GM23338 (cell line): ENCODE measurements around the gene FTO. TPM values are rescaled to one million over a fixed set of nuclear protein-coding genes. Genes with fewer than 3 reads are reported as not detected.

Source experiments
- ATAC-seq: fragments of 200-7000 bp; cut with Tn5 transposase; 3 replicates; pipeline ENCODE4 v1.9.1; 2020
- DNase-seq: peaks from one replicate; pipeline ENCODE4 v3.0.0-alpha.2; 2015; ENCODE audit warnings: low spot score
- H2AFZ ChIP-seq: fragments of 200-600 bp; sonication (generic); 2 replicates; pipeline ENCODE4 v1.8.0; 2016; ENCODE audit warnings: antibody characterized with exemption, mild to moderate bottlenecking, moderate library complexity
- H3F3A ChIP-seq: fragments of 200-600 bp; sonication (generic); replicated peaks from 2 replicates; pipeline ENCODE4 v1.8.0; 2017; ENCODE audit warnings: antibody characterized with exemption, mixed run types, low read depth
- H3K27ac ChIP-seq: fragments of 200-600 bp; sonication (generic); 2 replicates; pipeline ENCODE4 v1.6.1; 2016; ENCODE audit warnings: low read depth
- H3K27me3 ChIP-seq: fragments of 200-600 bp; sonication (generic); 2 replicates; pipeline ENCODE4 v1.8.0; 2016; ENCODE audit warnings: mild to moderate bottlenecking, mixed run types, moderate library complexity; ENCODE audit not compliant: insufficient read depth
- H3K36me3 ChIP-seq: fragments of 200-600 bp; sonication (generic); 2 replicates; pipeline ENCODE4 v1.8.0; 2016; ENCODE audit warnings: mild to moderate bottlenecking; ENCODE audit not compliant: insufficient read depth
- H3K4me1 ChIP-seq: fragments of 200-600 bp; sonication (generic); 2 replicates; pipeline ENCODE4 v1.8.0; 2016; ENCODE audit warnings: mild to moderate bottlenecking, moderate library complexity; ENCODE audit not compliant: insufficient read depth
- H3K4me2 ChIP-seq: fragments of 200-600 bp; sonication (generic); 2 replicates; pipeline ENCODE4 v1.7.1; 2017; ENCODE audit warnings: mixed run types
- H3K4me3 ChIP-seq: fragments of 200-600 bp; sonication (generic); 2 replicates; pipeline ENCODE4 v1.6.1; 2016; ENCODE audit warnings: mixed run types
- H3K79me2 ChIP-seq: fragments of 200-600 bp; sonication (generic); replicated peaks from 2 replicates; pipeline ENCODE4 v1.8.0; 2017; ENCODE audit warnings: mild to moderate bottlenecking; ENCODE audit not compliant: insufficient read depth
- H3K9me2 ChIP-seq: fragments of 200-600 bp; sonication (generic); 2 replicates; pipeline ENCODE4 v1.8.0; 2017; ENCODE audit not compliant: insufficient read depth
- H4K20me1 ChIP-seq: fragments of 200-600 bp; sonication (generic); replicated peaks from 2 replicates; pipeline ENCODE4 v1.8.0; 2017; ENCODE audit warnings: mild to moderate bottlenecking; ENCODE audit not compliant: insufficient read depth
- H3K27ac Mint-ChIP-seq: 2 replicates; pipeline ENCODE4 v1.8.0; 2020; ENCODE audit warnings: inconsistent platforms, mild to moderate bottlenecking, moderate library complexity, mixed read lengths
- H3K27me3 Mint-ChIP-seq: 3 replicates; pipeline ENCODE4 v1.8.0; 2022; ENCODE audit warnings: low read depth, mild to moderate bottlenecking, moderate library complexity, mixed read lengths, inconsistent platforms; ENCODE audit not compliant: insufficient read depth, poor library complexity
- H3K36me3 Mint-ChIP-seq: 3 replicates; pipeline ENCODE4 v1.8.0; 2021; ENCODE audit warnings: low read depth, mild to moderate bottlenecking, inconsistent platforms, moderate library complexity, mixed read lengths
- H3K4me1 Mint-ChIP-seq: 3 replicates; pipeline ENCODE4 v1.8.0; 2020; ENCODE audit warnings: mild to moderate bottlenecking, inconsistent platforms, mixed read lengths
- H3K4me3 Mint-ChIP-seq: 3 replicates; pipeline ENCODE4 v1.8.0; 2021; ENCODE audit warnings: moderate library complexity, mild to moderate bottlenecking, inconsistent platforms, mixed read lengths
- H3K9me3 Mint-ChIP-seq: 3 replicates; pipeline ENCODE4 v1.8.0; 2020; ENCODE audit warnings: moderate library complexity, mild to moderate bottlenecking, inconsistent platforms, mixed read lengths
- CREB1 ChIP-seq: fragments of 250-450 bp; sonication (Bioruptor Pico); IDR thresholded peaks from 2 replicates; pipeline ENCODE4 v1.5.0; 2020; ENCODE audit warnings: low read depth, mild to moderate bottlenecking, moderate library complexity
- CTCF ChIP-seq, 2 experiments: fragments of 200-600 bp in 1 of 2; sonication (generic) in 1 of 2; conservative IDR thresholded peaks; 2 replicates each; pipeline versions ENCODE4 v1.5.1 to v1.6.1; 2016 to 2017; ENCODE audit warnings: antibody characterized with exemption in 2 of 2, low read depth in 2 of 2, mild to moderate bottlenecking in 2 of 2, moderate library complexity in 1 of 2
- ETS1 ChIP-seq: IDR thresholded peaks from 2 replicates; pipeline ENCODE4 v1.6.1; 2016; ENCODE audit warnings: antibody characterized with exemption
- EZH2phosphoT487 ChIP-seq: fragments of 200-600 bp; sonication (generic); IDR thresholded peaks from one replicate; pipeline ENCODE4 v1.8.1; 2018; ENCODE audit warnings: antibody characterized with exemption; ENCODE audit not compliant: unreplicated experiment
- JUNB ChIP-seq: IDR thresholded peaks from one replicate; pipeline ENCODE4 v1.6.1; 2016; ENCODE audit warnings: antibody characterized with exemption; ENCODE audit not compliant: unreplicated experiment
- NANOG ChIP-seq: IDR thresholded peaks from 2 replicates; pipeline ENCODE4 v1.6.1; 2016; ENCODE audit warnings: antibody characterized with exemption, borderline replicate concordance
- POLR2AphosphoS5 ChIP-seq: IDR thresholded peaks from 2 replicates; pipeline ENCODE4 v1.6.1; 2016; ENCODE audit warnings: antibody characterized with exemption, low read depth
- REST ChIP-seq: IDR thresholded peaks from one replicate; pipeline ENCODE4 v1.6.1; 2018; ENCODE audit warnings: antibody characterized with exemption; ENCODE audit not compliant: unreplicated experiment
- STAT1 ChIP-seq: IDR thresholded peaks from one replicate; pipeline ENCODE4 v1.6.1; 2016; ENCODE audit warnings: antibody characterized with exemption; ENCODE audit not compliant: unreplicated experiment
- ZNF114 ChIP-seq: fragments of 250-450 bp; sonication (Bioruptor Pico); IDR thresholded peaks from 2 replicates; pipeline ENCODE4 v1.5.0; 2020; ENCODE audit warnings: mild to moderate bottlenecking, moderate library complexity
- ZNF331 ChIP-seq: fragments of 250-450 bp; sonication (Bioruptor Pico); IDR thresholded peaks from 2 replicates; pipeline ENCODE4 v1.5.0; 2020; ENCODE audit warnings: low read depth, mild to moderate bottlenecking, moderate library complexity
- polyA plus RNA-seq: library from polyadenylated mRNA; unstranded; fragments of >200 nt; fragmentation: Nextera tagmentation; extraction: Ambion mirVana; gene quantifications from 2 replicates; pipeline ENCODE4 v1.2.1, GENCODE V29; 2016
- total RNA-seq: library from RNA; depleted of rRNA; stranded (reverse); fragments of >200 nt; shearing (Covaris generic); gene quantifications from 2 replicates; pipeline ENCODE4 v1.2.3, GENCODE V29; 2014

The FTO gene
- total and polyA plus RNA-seq, 2 experiments from 2014 or later, result 17.7 to 69.6 TPM

GRCh38 chr16:53678155-53678554 is 25.8 kb upstream of the FTO start:
- Histone ChIP-seq H3K9me2 (no peaks in the 10 kb centered on the region), H2AFZ (no peak overlapping the region), H3K27ac (no peak overlapping the region), H3K4me1 (peaks cover 13% of the 10 kb centered on the region; the same call in 1 of the 2 replicates), H4K20me1 (no peaks in the 10 kb centered on the region), H3K4me3 (no peak overlapping the region), H3K27me3 (no peaks in the 10 kb centered on the region), H3K36me3 (no peaks in the 10 kb centered on the region), H3F3A (no peaks in the 10 kb centered on the region), H3K4me2 (no peak overlapping the region), H3K79me2 (no peaks in the 10 kb centered on the region)
- H3K4me1 Mint-ChIP-seq, result peaks cover 12% of the 10 kb centered on the region; the same call in 2 of the 3 replicates
- TF ChIP-seq JUNB, result no peak
- TF ChIP-seq ZNF331 (CRISPR knock-in tag), result no peak
- TF ChIP-seq NANOG, result no peak
- no peak for TF ChIP-seq REST
- no peak for TF ChIP-seq ETS1
- TF ChIP-seq CTCF (conservative IDR thresholded peaks at IDR 0.05; ENCODE audit: low read depth in 2 of 2), result no peak
- no peak for TF ChIP-seq ZNF114 (CRISPR knock-in tag)
- DNase-seq (no peak), ATAC-seq (no peak)
- no peak overlapping the region for H3K4me3 Mint-ChIP-seq
- no peak overlapping the region for H3K27ac Mint-ChIP-seq
- no peaks in the 10 kb centered on the region for H3K36me3 Mint-ChIP-seq
- H3K9me3 Mint-ChIP-seq, result no peaks in the 10 kb centered on the region
- H3K27me3 Mint-ChIP-seq, result no peaks in the 10 kb centered on the region

GRCh38 chr16:53678756-53679343 is 25.1 kb upstream of the FTO start:
- no peaks in the 10 kb centered on the region for H3K79me2 ChIP-seq
- H3K4me1 Mint-ChIP-seq, result peaks cover 12% of the 10 kb centered on the region; the same call in 2 of the 3 replicates
- no peak overlapping the region for H2AFZ ChIP-seq
- H3K4me3 Mint-ChIP-seq, result no peak overlapping the region
- H3K27ac Mint-ChIP-seq, result no peak overlapping the region
- peaks cover 7% of the 10 kb centered on the region; the same call in 2 of the 3 replicates for H3K36me3 Mint-ChIP-seq
- no peaks in the 10 kb centered on the region for H3K36me3 ChIP-seq
- DNase-seq (no peak), ATAC-seq (no peak)
- H3K9me3 Mint-ChIP-seq, result no peaks in the 10 kb centered on the region
- peaks cover 13% of the 10 kb centered on the region; the same call in 1 of the 2 replicates for H3K4me1 ChIP-seq
- no peak overlapping the region for H3K4me2 ChIP-seq
- H3K27me3 Mint-ChIP-seq, result no peaks in the 10 kb centered on the region
- no peaks in the 10 kb centered on the region for H3K9me2 ChIP-seq
- no peaks in the 10 kb centered on the region for H4K20me1 ChIP-seq
- no peak overlapping the region for H3K27ac ChIP-seq
- H3K27me3 ChIP-seq, result no peaks in the 10 kb centered on the region
- no peaks in the 10 kb centered on the region for H3F3A ChIP-seq
- H3K4me3 ChIP-seq, result no peak overlapping the region
- TF ChIP-seq ZNF331 (CRISPR knock-in tag) (no peak), JUNB (no peak), NANOG (no peak), ETS1 (no peak), EZH2phosphoT487 (no peak), CTCF (conservative IDR thresholded peaks at IDR 0.05; ENCODE audit: low read depth in 2 of 2) (no peak), POLR2AphosphoS5 (no peak), STAT1 (no peak), CREB1 (CRISPR knock-in tag) (no peak)
